ENCODE measurements around the gene FASN. TPM values are rescaled to one million over a fixed set of nuclear protein-coding genes. Genes with fewer than 3 reads are reported as not detected.

Gene FASN
- total RNA-seq, 4 donors from 2014 or later, result 72.8 to 302 (median 143) TPM

DNA sequence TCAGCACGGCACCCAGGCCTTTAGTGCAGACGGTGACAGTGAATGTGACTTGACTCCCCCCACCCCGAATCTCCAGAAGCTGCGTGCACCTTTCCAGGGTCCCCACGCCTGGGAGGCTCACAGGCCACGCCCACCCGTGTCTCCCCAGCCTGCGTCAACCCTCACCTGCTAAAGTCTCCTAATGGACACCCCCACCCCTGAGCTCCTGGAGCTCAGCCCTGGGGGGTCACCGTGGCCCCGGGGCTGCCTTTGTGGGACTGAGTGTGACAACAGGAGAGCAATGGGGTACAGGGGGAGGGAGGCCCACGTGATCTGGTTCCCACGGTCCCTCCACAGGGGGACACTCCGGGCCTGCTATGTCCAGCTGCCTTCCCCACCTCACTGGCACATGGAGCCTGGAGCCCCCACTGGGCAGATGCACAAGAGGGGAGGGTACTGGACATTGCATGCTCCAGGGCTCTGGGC, 7.4 kb upstream of the FASN start:
- Histone ChIP-seq H3K4me3 (peak overlapping the region in 3 of 4 donors; percentile 26 to 51 (median 34)), H3K9me3 (no peaks in the 10 kb centered on the region), H3K4me1 (peaks cover 43 to 88% (median 50%) of the 10 kb centered on the region in 3 donors), H3K36me3 (no peaks in the 10 kb centered on the region), H3K27me3 (no peaks in the 10 kb centered on the region), H3K27ac (peak overlapping the region; percentile 71 to 91 (median 86))
- TF ChIP-seq, protein P1, sequence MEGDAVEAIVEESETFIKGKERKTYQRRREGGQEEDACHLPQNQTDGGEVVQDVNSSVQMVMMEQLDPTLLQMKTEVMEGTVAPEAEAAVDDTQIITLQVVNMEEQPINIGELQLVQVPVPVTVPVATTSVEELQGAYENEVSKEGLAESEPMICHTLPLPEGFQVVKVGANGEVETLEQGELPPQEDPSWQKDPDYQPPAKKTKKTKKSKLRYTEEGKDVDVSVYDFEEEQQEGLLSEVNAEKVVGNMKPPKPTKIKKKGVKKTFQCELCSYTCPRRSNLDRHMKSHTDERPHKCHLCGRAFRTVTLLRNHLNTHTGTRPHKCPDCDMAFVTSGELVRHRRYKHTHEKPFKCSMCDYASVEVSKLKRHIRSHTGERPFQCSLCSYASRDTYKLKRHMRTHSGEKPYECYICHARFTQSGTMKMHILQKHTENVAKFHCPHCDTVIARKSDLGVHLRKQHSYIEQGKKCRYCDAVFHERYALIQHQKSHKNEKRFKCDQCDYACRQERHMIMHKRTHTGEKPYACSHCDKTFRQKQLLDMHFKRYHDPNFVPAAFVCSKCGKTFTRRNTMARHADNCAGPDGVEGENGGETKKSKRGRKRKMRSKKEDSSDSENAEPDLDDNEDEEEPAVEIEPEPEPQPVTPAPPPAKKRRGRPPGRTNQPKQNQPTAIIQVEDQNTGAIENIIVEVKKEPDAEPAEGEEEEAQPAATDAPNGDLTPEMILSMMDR (IDR thresholded peaks at IDR 0.05), result no peak
- TF ChIP-seq POLR2A (IDR thresholded peaks at IDR 0.05), result no peak
- no peak for DNase-seq
- WGBS, 2 donors, result 80 to 100% methylated on average over 4 to 7 of the region's 13 CpGs
- intact Hi-C loops (cut with DNase I), result no loop called here

DNA sequence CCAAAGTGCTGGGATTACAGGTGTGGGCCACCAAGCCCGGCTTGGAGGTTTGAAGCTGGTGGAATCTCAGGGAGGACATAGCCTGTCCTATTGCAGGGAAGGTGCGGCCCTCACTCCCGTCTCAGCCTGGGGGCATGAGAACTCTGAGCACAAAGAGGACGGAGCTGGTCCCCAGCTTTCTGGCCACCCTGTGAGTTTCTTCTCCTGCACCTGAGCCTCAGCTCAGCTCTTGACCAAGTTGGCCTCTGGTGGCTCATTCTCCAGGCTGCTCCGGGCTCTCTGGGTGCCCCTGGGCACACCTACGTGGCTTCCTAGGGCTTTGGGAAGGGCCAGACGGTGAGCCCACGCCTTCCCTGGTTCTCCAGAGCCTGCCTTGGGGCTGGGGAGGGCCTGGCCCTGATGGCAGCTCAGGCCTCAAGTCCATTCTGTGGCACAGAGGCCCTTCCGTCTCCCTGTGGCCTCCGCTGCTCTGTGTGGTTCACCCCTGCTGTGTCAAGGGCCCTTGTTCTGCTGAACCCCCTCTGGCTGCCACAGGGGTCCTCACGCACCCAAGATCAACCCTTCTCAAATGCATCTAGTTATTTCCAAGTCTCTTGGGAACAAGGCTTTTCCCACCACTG, 6.9 kb upstream of the FASN start:
- intact Hi-C loops (cut with DNase I), result no loop called here
- Histone ChIP-seq H3K27me3 (no peaks in the 10 kb centered on the region), H3K9me3 (no peaks in the 10 kb centered on the region), H3K36me3 (no peaks in the 10 kb centered on the region), H3K27ac (peak overlapping the region in 3 of 4 donors; percentile 86 to 91 (median 86)), H3K4me1 (peaks cover 49 to 91% (median 55%) of the 10 kb centered on the region in 3 donors), H3K4me3 (no peak overlapping the region)
- DNase-seq, result no peak
- WGBS, 2 donors, result 73 to 86% methylated on average over 8 of the region's 11 CpGs
- TF ChIP-seq, protein P1 (IDR thresholded peaks at IDR 0.05), result no peak
- TF ChIP-seq POLR2A (IDR thresholded peaks at IDR 0.05), result no peak

DNA sequence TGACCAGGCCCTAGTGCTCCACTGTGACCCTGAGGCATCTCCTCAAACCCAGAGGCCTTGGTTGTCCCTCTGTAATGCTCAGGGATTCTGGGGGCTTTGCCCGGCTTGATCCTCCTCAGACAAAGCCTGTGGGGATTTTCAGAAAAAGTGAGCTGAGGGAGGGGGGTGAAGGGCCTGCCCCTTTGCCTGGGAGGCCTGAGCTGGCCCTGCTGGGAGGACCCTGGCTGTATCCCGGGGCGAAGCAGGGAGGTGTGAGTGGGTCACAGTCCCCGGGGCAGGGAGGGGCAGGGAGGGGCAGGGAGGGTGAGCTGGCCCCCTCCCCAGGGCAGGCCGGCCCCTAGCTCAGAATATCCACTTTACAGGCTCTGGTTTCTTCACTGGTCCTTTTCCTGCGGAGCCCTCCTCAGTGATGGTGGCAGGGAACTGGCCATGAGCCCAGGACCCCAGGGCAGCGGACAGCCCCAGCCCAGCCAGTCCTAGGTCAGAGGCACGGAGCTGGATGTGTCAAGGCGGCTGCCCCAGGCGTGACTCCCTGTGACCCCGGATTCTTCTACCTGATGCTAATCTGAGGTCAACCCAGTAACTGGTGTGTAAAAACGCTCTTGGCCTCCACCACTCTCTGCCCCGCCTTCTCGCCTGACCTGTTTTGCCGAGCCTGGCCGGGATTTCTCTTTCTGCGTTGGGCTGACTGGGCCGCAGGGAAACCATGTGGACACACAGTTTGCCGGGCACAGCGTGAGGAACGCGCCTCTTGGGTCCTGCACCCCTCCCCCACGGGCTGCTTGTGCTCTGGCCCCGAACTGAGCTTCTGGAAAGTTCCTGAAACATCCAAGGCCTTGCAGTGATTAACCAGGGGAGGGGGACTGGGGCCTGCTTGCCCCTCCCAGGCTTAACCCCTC, 5.8 kb upstream of the FASN start:
- Histone ChIP-seq H3K9me3 (no peaks in the 10 kb centered on the region), H3K27me3 (no peaks in the 10 kb centered on the region), H3K36me3 (no peaks in the 10 kb centered on the region), H3K4me1 (peaks cover 59 to 91% (median 64%) of the 10 kb centered on the region in 3 donors), H3K4me3 (no peak overlapping the region), H3K27ac (peak overlapping the region; percentile 76 to 91 (median 86))
- DNase-seq, result no peak
- TF ChIP-seq, protein P1 (IDR thresholded peaks at IDR 0.05), result no peak
- TF ChIP-seq POLR2A (IDR thresholded peaks at IDR 0.05), result peak in 1 of 4 donors; percentile 8
- intact Hi-C loops (cut with DNase I), result no loop called here
- WGBS, 2 donors, result 5 to 30% methylated on average over 2 to 4 of the region's 24 CpGs

DNA sequence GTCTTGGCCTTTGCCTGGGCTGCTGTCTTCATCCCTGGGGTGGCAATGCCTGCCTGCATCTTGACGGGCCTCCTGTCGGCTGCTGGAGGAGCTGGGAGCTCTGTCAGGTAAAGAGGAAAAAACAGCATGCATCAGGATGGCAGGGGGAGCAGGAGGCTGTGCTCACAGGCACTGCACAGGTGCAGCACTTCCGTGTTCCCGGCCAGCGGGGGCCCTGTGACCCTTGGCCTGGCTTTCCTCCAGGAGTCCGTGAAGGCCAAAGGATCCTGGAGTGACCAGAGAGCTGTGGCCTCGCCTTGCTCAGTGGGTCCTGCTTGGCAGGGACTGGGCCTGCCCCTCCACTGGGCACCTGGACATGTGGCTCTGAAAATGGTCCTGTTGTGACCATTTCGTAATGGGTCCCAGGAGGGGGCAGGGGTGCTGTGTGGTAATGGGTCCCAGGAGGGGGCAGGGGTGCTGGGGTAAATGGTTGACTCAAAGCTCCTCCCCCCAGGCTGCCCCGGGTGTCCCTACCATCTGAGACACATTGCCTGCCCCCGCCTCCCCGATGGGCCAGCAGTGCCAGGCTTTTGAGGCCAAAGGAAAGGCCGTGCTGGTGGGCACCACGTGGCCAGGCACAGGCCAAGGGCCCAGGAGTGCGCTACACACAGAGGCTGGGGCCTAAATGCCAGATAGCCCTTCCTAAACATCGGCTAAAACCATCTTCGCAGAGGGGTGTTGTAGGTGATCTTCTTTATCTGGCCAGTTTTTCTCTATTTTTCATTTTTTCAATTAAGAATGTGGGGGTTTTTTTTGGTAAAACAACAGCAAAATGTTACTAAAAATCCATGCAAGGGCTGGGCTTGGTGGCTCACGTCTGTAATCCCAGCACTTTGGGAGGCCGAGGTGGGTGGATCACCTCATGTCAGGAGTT, 4.0 kb upstream of the FASN start:
- peak overlapping the region in 1 of 4 donors; percentile 99 for H3K27ac ChIP-seq
- intact Hi-C loops (cut with DNase I), result no loop called here
- TF ChIP-seq, protein P1 (IDR thresholded peaks at IDR 0.05), result no peak
- no peak for TF ChIP-seq POLR2A (IDR thresholded peaks at IDR 0.05)
- H3K36me3 ChIP-seq, result no peaks in the 10 kb centered on the region
- DNase-seq, result no peak
- H3K27me3 ChIP-seq, result no peaks in the 10 kb centered on the region
- H3K4me1 ChIP-seq, result peaks cover 58 to 82% (median 64%) of the 10 kb centered on the region in 3 donors
- H3K9me3 ChIP-seq, result no peaks in the 10 kb centered on the region
- no peak overlapping the region for H3K4me3 ChIP-seq
- WGBS, 2 donors, result 78 to 80% methylated on average over 9 to 10 of the region's 18 CpGs
